ENCODE measurements around the gene MRPS16. TPM values are rescaled to one million over a fixed set of nuclear protein-coding genes. Genes with fewer than 3 reads are reported as not detected.
A peak's percentile ranks its signal among the peaks of the same experiment; 100 is the strongest.

MRPS16 gene
- 77.6 and 81.6 TPM in 2 replicates for total RNA-seq

GRCh38 chr10:73252445-73253224 is at the start of gene MRPS16:
TSS of gene MRPS16 (minus strand) at chr10:73252644. CDS start at chr10:73252482, 162 bp downstream.
- Histone ChIP-seq H3K27me3 (ENCODE audit: control insufficient read depth, insufficient read depth, low read length) (no peaks in the 10 kb centered on the region), H3K4me3 (ENCODE audit: low read depth, low read length) (peak within 1 kb of the TSS; percentile 61), H3K36me3 (ENCODE audit: control insufficient read depth, insufficient read depth, low read length) (peaks cover 1% of the 10 kb centered on the region)
- DNase-seq (ENCODE audit: low read depth) (peak; percentile 93), FAIRE-seq (peak; percentile 86)
- TF ChIP-seq, protein P1, sequence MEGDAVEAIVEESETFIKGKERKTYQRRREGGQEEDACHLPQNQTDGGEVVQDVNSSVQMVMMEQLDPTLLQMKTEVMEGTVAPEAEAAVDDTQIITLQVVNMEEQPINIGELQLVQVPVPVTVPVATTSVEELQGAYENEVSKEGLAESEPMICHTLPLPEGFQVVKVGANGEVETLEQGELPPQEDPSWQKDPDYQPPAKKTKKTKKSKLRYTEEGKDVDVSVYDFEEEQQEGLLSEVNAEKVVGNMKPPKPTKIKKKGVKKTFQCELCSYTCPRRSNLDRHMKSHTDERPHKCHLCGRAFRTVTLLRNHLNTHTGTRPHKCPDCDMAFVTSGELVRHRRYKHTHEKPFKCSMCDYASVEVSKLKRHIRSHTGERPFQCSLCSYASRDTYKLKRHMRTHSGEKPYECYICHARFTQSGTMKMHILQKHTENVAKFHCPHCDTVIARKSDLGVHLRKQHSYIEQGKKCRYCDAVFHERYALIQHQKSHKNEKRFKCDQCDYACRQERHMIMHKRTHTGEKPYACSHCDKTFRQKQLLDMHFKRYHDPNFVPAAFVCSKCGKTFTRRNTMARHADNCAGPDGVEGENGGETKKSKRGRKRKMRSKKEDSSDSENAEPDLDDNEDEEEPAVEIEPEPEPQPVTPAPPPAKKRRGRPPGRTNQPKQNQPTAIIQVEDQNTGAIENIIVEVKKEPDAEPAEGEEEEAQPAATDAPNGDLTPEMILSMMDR (IDR thresholded peaks at IDR 0.05; ENCODE audit: insufficient read depth, low read length, severe bottlenecking): no peak

- FAIRE-seq: no peak
- H3K36me3 ChIP-seq (ENCODE audit: control insufficient read depth, insufficient read depth, low read length): no peaks in the 10 kb centered on the region
- peaks cover 2% of the 10 kb centered on the region for H3K27me3 ChIP-seq (ENCODE audit: control insufficient read depth, insufficient read depth, low read length)
- no peak for DNase-seq (ENCODE audit: low read depth)
- H3K4me3 ChIP-seq (ENCODE audit: low read depth, low read length): no peak overlapping the region
- TF ChIP-seq, protein P1 (IDR thresholded peaks at IDR 0.05; ENCODE audit: insufficient read depth, low read length, severe bottlenecking): no peak
Measured at GRCh38 chr10:73296946-73297345, 44.5 kb upstream of the MRPS16 start.

DNA sequence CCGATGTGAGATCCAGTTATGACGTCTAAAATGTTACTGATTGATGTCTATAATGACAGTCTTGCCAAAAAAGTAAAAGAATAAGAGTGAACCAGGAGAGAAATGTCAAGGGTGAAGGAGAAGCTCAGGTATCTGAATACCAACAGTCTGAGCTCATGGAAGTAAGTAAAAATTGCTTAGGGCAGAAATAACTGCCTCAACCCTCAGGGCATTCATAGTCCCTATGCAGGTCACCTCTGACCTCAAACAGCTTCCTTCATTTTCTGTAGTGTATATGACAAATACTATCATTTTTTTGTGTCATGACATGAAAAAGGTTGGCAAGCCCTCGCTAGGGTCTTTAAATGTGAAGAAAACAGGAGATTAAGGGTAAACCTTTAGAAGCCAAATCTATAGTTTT is 41.0 kb upstream of the MRPS16 start:
- Histone ChIP-seq H3K27me3 (ENCODE audit: control insufficient read depth, insufficient read depth, low read length) (peaks cover 2% of the 10 kb centered on the region), H3K36me3 (ENCODE audit: control insufficient read depth, insufficient read depth, low read length) (no peaks in the 10 kb centered on the region), H3K4me3 (ENCODE audit: low read depth, low read length) (no peak overlapping the region)
- TF ChIP-seq, protein P1 (IDR thresholded peaks at IDR 0.05; ENCODE audit: insufficient read depth, low read length, severe bottlenecking): no peak
- DNase-seq (ENCODE audit: low read depth): no peak
- FAIRE-seq: no peak

DNA sequence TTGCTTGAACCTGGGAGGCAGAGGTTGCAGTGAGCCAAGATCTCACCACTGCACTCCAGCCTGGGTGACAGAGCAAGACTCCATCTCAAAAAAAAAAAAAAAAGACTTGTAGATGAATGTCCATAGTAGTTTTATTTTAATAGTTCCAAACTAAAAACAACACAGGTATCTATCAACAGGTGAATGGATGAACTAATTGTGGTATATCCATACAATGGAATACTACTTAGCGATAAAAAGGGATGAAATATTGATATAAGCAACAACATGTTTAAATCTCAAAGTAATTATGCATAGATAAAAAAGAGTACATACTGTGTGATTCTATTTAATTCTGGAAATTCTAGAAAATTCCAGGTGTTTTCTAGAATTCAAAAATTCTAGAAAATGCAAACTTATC is 37.5 kb upstream of the MRPS16 start:
- H3K27me3 ChIP-seq (ENCODE audit: control insufficient read depth, insufficient read depth, low read length): no peaks in the 10 kb centered on the region
- TF ChIP-seq, protein P1 (IDR thresholded peaks at IDR 0.05; ENCODE audit: insufficient read depth, low read length, severe bottlenecking): no peak
- DNase-seq (ENCODE audit: low read depth) (no peak), FAIRE-seq (no peak)
- no peaks in the 10 kb centered on the region for H3K36me3 ChIP-seq (ENCODE audit: control insufficient read depth, insufficient read depth, low read length)
- no peak overlapping the region for H3K4me3 ChIP-seq (ENCODE audit: low read depth, low read length)

GRCh38 chr10:73287441-73287840 is 35.0 kb upstream of the MRPS16 start:
- FAIRE-seq: no peak
- TF ChIP-seq, protein P1 (IDR thresholded peaks at IDR 0.05; ENCODE audit: insufficient read depth, low read length, severe bottlenecking): no peak
- no peak for DNase-seq (ENCODE audit: low read depth)
- no peak overlapping the region for H3K4me3 ChIP-seq (ENCODE audit: low read depth, low read length)
- H3K27me3 ChIP-seq (ENCODE audit: control insufficient read depth, insufficient read depth, low read length): no peaks in the 10 kb centered on the region
- H3K36me3 ChIP-seq (ENCODE audit: control insufficient read depth, insufficient read depth, low read length): no peaks in the 10 kb centered on the region

GRCh38 chr10:73281097-73281496 is 28.7 kb upstream of the MRPS16 start:
- H3K36me3 ChIP-seq (ENCODE audit: control insufficient read depth, insufficient read depth, low read length): no peaks in the 10 kb centered on the region
- no peak for DNase-seq (ENCODE audit: low read depth)
- FAIRE-seq: no peak
- H3K27me3 ChIP-seq (ENCODE audit: control insufficient read depth, insufficient read depth, low read length): no peaks in the 10 kb centered on the region
- no peak overlapping the region for H3K4me3 ChIP-seq (ENCODE audit: low read depth, low read length)
- TF ChIP-seq, protein P1 (IDR thresholded peaks at IDR 0.05; ENCODE audit: insufficient read depth, low read length, severe bottlenecking): no peak
